Upper lobe of right lung (tissue), 1 donor: ENCODE measurements around the gene KLHDC10. TPM values are rescaled to one million over a fixed set of nuclear protein-coding genes. Genes with fewer than 3 reads are reported as not detected.

ENCODE experiments used
- ATAC-seq: fragments of 200-7000 bp; cut with Tn5 transposase; one replicate; pipeline ENCODE4 v1.9.1; 2020; ENCODE audit warnings: mild to moderate bottlenecking, moderate library complexity
- DNase-seq: peaks from one replicate; pipeline ENCODE4 v3.0.0-alpha.2; 2020
- H3K27ac ChIP-seq: fragments of 200-600 bp; one replicate; pipeline ENCODE4 v1.8.0; 2022
- H3K27me3 ChIP-seq: fragments of 200-600 bp; one replicate; pipeline ENCODE4 v1.8.0; 2022; ENCODE audit warnings: mild to moderate bottlenecking
- H3K36me3 ChIP-seq: fragments of 200-600 bp; one replicate; pipeline ENCODE4 v1.8.0; 2022
- H3K4me1 ChIP-seq: fragments of 200-600 bp; one replicate; pipeline ENCODE4 v1.8.0; 2022
- H3K4me3 ChIP-seq: fragments of 200-600 bp; one replicate; pipeline ENCODE4 v1.8.0; 2022; ENCODE audit warnings: mild to moderate bottlenecking
- H3K9me3 ChIP-seq: fragments of 200-600 bp; one replicate; pipeline ENCODE4 v1.8.0; 2022
- intact Hi-C: fragments of 100-400 bp; cut with DNase I; formaldehyde crosslinking; loops from one replicate; pipeline ENCODE4 v1.11.0; 2022
- total RNA-seq: library from RNA; stranded (reverse); fragmentation: NEBNext Ultra II Directional; extraction: Animal tissue kit (Norgen Biotek cat#: 25700); gene quantifications from one replicate; pipeline ENCODE4 v1.2.1, GENCODE V29; 2021
- TF ChIP-seq, protein P1 (sequence below): fragments of 200-600 bp; IDR thresholded peaks from one replicate; pipeline ENCODE4 v1.8.0; 2022; ENCODE audit warnings: antibody characterized with exemption
- donor health status: DM: no; HTN: yes; CAD: no; lungs with severe emphysema.

KLHDC10 gene
- total RNA-seq, 1 donor from 2014 or later = 32.0 TPM

DNA sequence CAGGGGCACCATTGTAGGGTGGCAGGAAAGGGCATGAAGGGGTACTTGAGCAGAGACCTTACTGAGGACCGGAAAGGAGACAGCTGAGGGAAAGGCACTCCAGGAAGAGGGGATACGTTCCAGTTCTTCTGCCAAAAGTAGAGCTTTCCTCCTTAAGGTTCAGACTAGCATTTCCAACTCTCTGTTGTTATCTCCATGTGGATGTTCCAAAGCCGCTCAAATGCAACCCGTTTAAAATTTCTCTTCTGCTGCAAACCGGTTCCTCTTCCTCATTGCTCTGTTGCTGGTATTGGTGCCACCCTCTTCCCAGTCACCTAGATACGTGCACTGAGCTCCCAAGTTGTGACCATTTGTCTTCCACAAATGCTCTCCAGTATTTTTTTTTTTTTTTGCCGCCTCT is 87.4 kb downstream of the KLHDC10 start:
- intact Hi-C loops = no loop called here
- Histone ChIP-seq H3K4me3 (no peak overlapping the region), H3K27me3 (no peaks in the 10 kb centered on the region), H3K4me1 (no peaks in the 10 kb centered on the region), H3K27ac (no peak overlapping the region), H3K9me3 (no peaks in the 10 kb centered on the region), H3K36me3 (peaks cover 18% of the 10 kb centered on the region)
- TF ChIP-seq, protein P1, sequence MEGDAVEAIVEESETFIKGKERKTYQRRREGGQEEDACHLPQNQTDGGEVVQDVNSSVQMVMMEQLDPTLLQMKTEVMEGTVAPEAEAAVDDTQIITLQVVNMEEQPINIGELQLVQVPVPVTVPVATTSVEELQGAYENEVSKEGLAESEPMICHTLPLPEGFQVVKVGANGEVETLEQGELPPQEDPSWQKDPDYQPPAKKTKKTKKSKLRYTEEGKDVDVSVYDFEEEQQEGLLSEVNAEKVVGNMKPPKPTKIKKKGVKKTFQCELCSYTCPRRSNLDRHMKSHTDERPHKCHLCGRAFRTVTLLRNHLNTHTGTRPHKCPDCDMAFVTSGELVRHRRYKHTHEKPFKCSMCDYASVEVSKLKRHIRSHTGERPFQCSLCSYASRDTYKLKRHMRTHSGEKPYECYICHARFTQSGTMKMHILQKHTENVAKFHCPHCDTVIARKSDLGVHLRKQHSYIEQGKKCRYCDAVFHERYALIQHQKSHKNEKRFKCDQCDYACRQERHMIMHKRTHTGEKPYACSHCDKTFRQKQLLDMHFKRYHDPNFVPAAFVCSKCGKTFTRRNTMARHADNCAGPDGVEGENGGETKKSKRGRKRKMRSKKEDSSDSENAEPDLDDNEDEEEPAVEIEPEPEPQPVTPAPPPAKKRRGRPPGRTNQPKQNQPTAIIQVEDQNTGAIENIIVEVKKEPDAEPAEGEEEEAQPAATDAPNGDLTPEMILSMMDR = no peak
- ATAC-seq = no peak
- DNase-seq = no peak

DNA sequence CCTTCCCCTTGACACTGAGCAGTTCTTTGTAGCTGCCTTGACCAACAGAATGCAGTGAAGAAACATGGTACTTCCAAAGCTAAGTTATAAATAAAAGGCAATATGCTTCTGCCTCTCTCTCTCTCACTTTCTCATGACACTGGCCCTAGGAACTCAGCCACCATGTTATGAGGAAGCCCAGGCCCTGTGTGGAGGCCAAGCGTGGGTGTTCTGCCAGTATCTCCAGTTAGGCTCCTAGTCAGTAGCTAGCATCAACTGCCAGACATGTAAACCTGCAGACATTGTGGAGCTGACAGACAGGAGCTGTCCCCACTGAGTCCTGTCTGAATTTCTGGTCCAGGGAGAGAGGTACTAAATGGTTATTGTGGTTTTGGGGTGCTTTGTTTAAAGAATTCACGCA is 89.7 kb downstream of the KLHDC10 start:
- H3K27me3 ChIP-seq = no peaks in the 10 kb centered on the region
- no peak overlapping the region for H3K27ac ChIP-seq
- no peak overlapping the region for H3K4me3 ChIP-seq
- intact Hi-C loops = no loop called here
- peaks cover 37% of the 10 kb centered on the region for H3K36me3 ChIP-seq
- ATAC-seq (no peak), DNase-seq (no peak)
- TF ChIP-seq, protein P1 = no peak
- H3K9me3 ChIP-seq = no peaks in the 10 kb centered on the region
- H3K4me1 ChIP-seq = no peaks in the 10 kb centered on the region

DNA sequence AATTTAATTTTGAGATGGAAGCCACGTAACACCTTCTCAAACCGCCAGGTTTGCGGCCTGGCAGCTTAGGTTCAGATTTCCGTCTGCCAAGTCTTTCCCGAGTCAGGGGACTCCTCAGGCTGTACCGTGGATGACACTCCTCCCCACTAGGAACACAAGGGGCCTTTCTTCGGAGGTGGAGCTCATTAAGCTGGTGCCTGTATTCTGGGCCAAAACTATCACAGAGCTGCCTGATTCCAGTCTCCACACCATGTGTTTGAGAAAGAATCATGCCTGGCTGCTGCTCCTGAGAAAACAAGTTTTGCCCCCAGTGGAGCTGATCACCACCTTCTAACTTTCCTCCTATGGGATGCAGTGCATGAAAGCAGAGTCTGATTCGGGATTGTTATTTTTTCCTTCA is 90.1 kb downstream of the KLHDC10 start:
- Histone ChIP-seq H3K36me3 (peaks cover 42% of the 10 kb centered on the region), H3K4me3 (no peak overlapping the region), H3K27ac (no peak overlapping the region), H3K4me1 (no peaks in the 10 kb centered on the region), H3K27me3 (no peaks in the 10 kb centered on the region), H3K9me3 (no peaks in the 10 kb centered on the region)
- intact Hi-C loops = no loop called here
- ATAC-seq (no peak), DNase-seq (no peak)
- TF ChIP-seq, protein P1 = no peak

DNA sequence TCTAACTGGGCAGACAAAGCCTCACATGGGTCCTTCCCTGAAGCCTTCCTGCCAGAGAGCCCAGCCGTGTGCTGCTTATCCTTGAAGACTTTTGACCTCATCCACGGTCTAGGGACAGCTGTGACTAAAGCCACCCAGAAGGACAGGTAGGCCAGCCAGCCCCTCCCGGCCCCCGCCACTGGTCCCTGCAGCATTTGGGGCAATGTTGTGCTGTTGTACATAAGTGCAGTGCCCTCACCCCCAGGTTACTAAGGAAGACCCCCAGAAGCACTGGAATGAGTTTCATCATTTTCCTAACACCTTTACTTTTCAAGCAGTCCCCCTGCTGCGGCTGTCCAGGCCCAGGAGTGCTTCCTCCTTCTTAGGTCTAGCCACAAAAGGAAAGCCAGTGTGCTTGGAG is 91.9 kb downstream of the KLHDC10 start:
- Histone ChIP-seq H3K4me3 (no peak overlapping the region), H3K36me3 (peaks cover 58% of the 10 kb centered on the region), H3K4me1 (no peaks in the 10 kb centered on the region), H3K9me3 (no peaks in the 10 kb centered on the region), H3K27me3 (no peaks in the 10 kb centered on the region), H3K27ac (no peak overlapping the region)
- ATAC-seq (no peak), DNase-seq (no peak)
- intact Hi-C loops = no loop called here
- TF ChIP-seq, protein P1 = no peak

DNA sequence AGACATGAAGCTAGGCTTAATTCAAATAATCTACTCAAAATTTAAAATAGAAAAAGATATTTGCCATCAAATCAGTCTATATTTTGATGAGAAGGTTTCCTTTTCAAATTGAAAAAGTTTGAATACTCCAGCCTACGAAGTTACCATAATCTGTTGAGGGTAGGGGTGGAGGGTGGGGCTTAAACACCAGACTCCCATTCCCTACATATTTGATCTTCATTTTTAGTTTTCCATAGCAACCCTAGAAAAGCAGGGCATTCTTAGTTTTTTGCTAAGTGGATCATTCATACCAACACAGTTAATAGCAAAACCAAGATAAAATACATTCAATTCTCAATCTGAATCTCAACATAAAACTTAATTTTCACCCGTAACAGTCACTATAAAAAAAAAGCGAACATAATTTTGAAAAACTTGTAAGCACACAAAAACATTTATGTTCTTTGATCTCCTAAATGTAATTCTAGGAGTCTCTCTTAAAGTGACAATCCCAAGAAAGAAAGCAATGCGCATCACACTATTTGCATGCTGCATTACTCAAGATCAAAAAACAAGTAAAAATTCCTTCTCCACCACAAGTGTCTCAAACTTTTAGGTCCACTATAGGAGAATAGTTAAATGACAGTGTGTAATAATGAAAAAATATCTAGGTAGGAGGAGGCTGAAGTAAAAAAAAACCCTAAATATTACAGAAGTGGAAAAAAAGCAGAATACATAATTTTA is 104.1 kb downstream of the KLHDC10 start:
- H3K27ac ChIP-seq = no peak overlapping the region
- peaks cover 69% of the 10 kb centered on the region for H3K36me3 ChIP-seq
- H3K4me3 ChIP-seq = no peak overlapping the region
- no peaks in the 10 kb centered on the region for H3K27me3 ChIP-seq
- ATAC-seq (no peak), DNase-seq (no peak)
- no peaks in the 10 kb centered on the region for H3K4me1 ChIP-seq
- H3K9me3 ChIP-seq = no peaks in the 10 kb centered on the region
- intact Hi-C loops = no loop called here
- TF ChIP-seq, protein P1 = no peak

DNA sequence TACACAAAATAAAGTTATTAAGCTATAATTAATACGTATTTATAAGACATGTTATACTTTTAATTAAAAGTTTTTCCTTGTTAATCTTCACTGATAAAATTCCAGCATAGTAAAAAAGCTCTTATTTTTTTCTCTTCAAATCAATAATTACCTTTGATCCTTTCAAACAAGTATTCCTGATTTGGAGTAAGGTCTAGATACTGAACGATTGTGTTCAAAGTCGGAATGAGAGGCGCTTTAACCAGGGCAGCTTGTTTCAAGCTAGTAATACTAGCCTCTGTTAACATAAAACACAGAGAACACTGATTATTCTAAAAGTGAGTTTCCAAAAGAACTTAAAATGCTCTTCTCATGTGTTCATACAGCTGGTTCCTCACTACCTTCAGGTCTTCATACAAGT is 107.9 kb downstream of the KLHDC10 start:
- Histone ChIP-seq H3K36me3 (peaks cover 68% of the 10 kb centered on the region), H3K9me3 (no peaks in the 10 kb centered on the region), H3K4me1 (no peaks in the 10 kb centered on the region), H3K27ac (no peak overlapping the region), H3K4me3 (no peak overlapping the region), H3K27me3 (no peaks in the 10 kb centered on the region)
- ATAC-seq (no peak), DNase-seq (no peak)
- TF ChIP-seq, protein P1 = no peak
- intact Hi-C loops = no loop called here
